ENCODE measurements around the gene PLLP. TPM values are rescaled to one million over a fixed set of nuclear protein-coding genes. Genes with fewer than 3 reads are reported as not detected.

PLLP gene
- total RNA-seq, 1 donor from 2014 or later: not detected

- no peaks in the 10 kb centered on the region for H3K9me3 Mint-ChIP-seq (ENCODE audit: unreplicated experiment)
- no peak overlapping the region for H3K4me3 Mint-ChIP-seq (ENCODE audit: unreplicated experiment)
- peaks cover 5% of the 10 kb centered on the region for H3K36me3 Mint-ChIP-seq (ENCODE audit: unreplicated experiment)
- DNase-seq: no peak
- TF ChIP-seq, protein P1, sequence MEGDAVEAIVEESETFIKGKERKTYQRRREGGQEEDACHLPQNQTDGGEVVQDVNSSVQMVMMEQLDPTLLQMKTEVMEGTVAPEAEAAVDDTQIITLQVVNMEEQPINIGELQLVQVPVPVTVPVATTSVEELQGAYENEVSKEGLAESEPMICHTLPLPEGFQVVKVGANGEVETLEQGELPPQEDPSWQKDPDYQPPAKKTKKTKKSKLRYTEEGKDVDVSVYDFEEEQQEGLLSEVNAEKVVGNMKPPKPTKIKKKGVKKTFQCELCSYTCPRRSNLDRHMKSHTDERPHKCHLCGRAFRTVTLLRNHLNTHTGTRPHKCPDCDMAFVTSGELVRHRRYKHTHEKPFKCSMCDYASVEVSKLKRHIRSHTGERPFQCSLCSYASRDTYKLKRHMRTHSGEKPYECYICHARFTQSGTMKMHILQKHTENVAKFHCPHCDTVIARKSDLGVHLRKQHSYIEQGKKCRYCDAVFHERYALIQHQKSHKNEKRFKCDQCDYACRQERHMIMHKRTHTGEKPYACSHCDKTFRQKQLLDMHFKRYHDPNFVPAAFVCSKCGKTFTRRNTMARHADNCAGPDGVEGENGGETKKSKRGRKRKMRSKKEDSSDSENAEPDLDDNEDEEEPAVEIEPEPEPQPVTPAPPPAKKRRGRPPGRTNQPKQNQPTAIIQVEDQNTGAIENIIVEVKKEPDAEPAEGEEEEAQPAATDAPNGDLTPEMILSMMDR (IDR thresholded peaks at IDR 0.05; ENCODE audit: partially characterized antibody, unreplicated experiment): no peak
- peaks cover 7% of the 10 kb centered on the region for H3K4me1 Mint-ChIP-seq (ENCODE audit: low read depth, unreplicated experiment)
- no peak overlapping the region for H3K27ac Mint-ChIP-seq (ENCODE audit: unreplicated experiment)
- peaks cover 3% of the 10 kb centered on the region for H3K27me3 Mint-ChIP-seq (ENCODE audit: unreplicated experiment)
Measured at GRCh38 chr16:57231821-57232350, 52.6 kb downstream of the PLLP start.

- peaks cover 7% of the 10 kb centered on the region for H3K4me1 Mint-ChIP-seq (ENCODE audit: low read depth, unreplicated experiment)
Measured at GRCh38 chr16:57229079-57229478, 55.4 kb downstream of the PLLP start.

GRCh38 chr16:57226701-57227621 lies 57.5 kb downstream of the PLLP start:
- H3K27ac Mint-ChIP-seq (ENCODE audit: unreplicated experiment): no peak overlapping the region
- TF ChIP-seq, protein P1 (IDR thresholded peaks at IDR 0.05; ENCODE audit: partially characterized antibody, unreplicated experiment): no peak
- H3K9me3 Mint-ChIP-seq (ENCODE audit: unreplicated experiment): no peaks in the 10 kb centered on the region
- no peak for DNase-seq
- peaks cover 4% of the 10 kb centered on the region for H3K36me3 Mint-ChIP-seq (ENCODE audit: unreplicated experiment)
- peaks cover 1% of the 10 kb centered on the region for H3K4me1 Mint-ChIP-seq (ENCODE audit: low read depth, unreplicated experiment)
- no peak overlapping the region for H3K4me3 Mint-ChIP-seq (ENCODE audit: unreplicated experiment)
- no peaks in the 10 kb centered on the region for H3K27me3 Mint-ChIP-seq (ENCODE audit: unreplicated experiment)

More at GRCh38 chr16:57229079-57229478, 55.4 kb downstream of the PLLP start:
- Mint-ChIP-seq H3K27ac (ENCODE audit: unreplicated experiment) (no peak overlapping the region), H3K36me3 (ENCODE audit: unreplicated experiment) (peaks cover 4% of the 10 kb centered on the region), H3K9me3 (ENCODE audit: unreplicated experiment) (no peaks in the 10 kb centered on the region), H3K27me3 (ENCODE audit: unreplicated experiment) (peaks cover 3% of the 10 kb centered on the region), H3K4me3 (ENCODE audit: unreplicated experiment) (no peak overlapping the region)
- TF ChIP-seq, protein P1 (IDR thresholded peaks at IDR 0.05; ENCODE audit: partially characterized antibody, unreplicated experiment): no peak
- DNase-seq: no peak

DNA sequence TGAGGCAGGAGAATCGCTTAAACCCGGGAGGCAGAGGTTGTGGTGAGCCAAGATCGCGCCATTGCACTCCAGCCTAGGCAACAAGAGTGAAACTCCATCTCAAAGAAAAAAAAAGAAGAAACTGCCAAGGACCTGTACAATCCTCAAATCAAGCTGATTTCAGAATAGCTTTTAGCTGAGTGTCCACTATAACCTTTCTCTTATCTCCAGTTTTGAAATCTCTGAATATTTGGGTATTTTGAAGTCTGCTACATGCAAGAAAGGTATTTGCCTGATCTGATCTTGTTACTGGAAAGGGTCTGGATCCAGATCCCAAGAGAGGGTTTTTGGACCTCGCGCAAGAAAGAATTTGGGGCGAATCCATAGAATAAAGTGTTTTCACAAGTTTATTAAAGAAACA lies 58.5 kb downstream of the PLLP start:
- no peak overlapping the region for H3K27ac Mint-ChIP-seq (ENCODE audit: unreplicated experiment)
- peaks cover 4% of the 10 kb centered on the region for H3K36me3 Mint-ChIP-seq (ENCODE audit: unreplicated experiment)
- no peak for DNase-seq
- no peaks in the 10 kb centered on the region for H3K4me1 Mint-ChIP-seq (ENCODE audit: low read depth, unreplicated experiment)
- H3K27me3 Mint-ChIP-seq (ENCODE audit: unreplicated experiment): no peaks in the 10 kb centered on the region
- TF ChIP-seq, protein P1 (IDR thresholded peaks at IDR 0.05; ENCODE audit: partially characterized antibody, unreplicated experiment): no peak
- H3K9me3 Mint-ChIP-seq (ENCODE audit: unreplicated experiment): no peaks in the 10 kb centered on the region
- H3K4me3 Mint-ChIP-seq (ENCODE audit: unreplicated experiment): no peak overlapping the region
